HG02938 (cell line): Measurements from ENCODE around the gene GAL3ST2.
"Not testable (repeated sequence)": the region's sequence is repeated elsewhere in the genome, so short reads cannot be mapped to it uniquely, and the experiment has no call there.

Experiments
- ATAC-seq: cut with Tn5 transposase; IDR thresholded peaks from one replicate; pipeline ENCODE4 v1.9.1; 2021; ENCODE audit warnings: mild to moderate bottlenecking, moderate library complexity; ENCODE audit not compliant: unreplicated experiment

The GAL3ST2 gene

GRCh38 chr2:241817821-241818215, 41.2 kb downstream of the GAL3ST2 start:
- not testable (repeated sequence) for ATAC-seq

- ATAC-seq, result no peak
These were observed 41.8 kb downstream of the GAL3ST2 start for GRCh38 chr2:241818229-241818942.

GRCh38 chr2:241818943-241819270, 42.3 kb downstream of the GAL3ST2 start:
- no peak for ATAC-seq

GRCh38 chr2:241819947-241820624, 43.5 kb downstream of the GAL3ST2 start:
- ATAC-seq, result not testable (repeated sequence)

GRCh38 chr2:241820625-241821384, 44.2 kb downstream of the GAL3ST2 start:
- ATAC-seq, result no peak

GRCh38 chr2:241821460-241822263, 45.0 kb downstream of the GAL3ST2 start:
- no peak for ATAC-seq

DNA sequence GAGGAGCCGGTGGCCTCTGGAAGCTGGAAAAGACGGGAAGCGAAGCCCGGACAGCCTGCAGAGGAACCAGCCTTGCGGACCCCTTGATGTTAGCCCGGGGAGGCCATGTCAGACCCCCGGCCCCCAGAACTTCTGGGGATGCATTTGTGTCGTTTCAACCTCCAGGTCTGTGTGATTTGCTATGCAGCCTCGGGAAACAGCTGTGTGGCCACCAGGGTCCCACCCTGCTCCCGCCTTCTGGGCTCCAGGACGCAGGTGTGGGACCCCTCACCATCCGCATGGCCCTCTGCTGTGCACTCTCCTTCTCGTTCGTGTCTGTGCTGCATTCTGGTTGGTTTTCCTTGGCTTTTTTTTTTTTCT, 45.6 kb downstream of the GAL3ST2 start:
- ATAC-seq, result no peak

- not testable (repeated sequence) for ATAC-seq
These were observed 47.2 kb downstream of the GAL3ST2 start for GRCh38 chr2:241823531-241824437.

DNA sequence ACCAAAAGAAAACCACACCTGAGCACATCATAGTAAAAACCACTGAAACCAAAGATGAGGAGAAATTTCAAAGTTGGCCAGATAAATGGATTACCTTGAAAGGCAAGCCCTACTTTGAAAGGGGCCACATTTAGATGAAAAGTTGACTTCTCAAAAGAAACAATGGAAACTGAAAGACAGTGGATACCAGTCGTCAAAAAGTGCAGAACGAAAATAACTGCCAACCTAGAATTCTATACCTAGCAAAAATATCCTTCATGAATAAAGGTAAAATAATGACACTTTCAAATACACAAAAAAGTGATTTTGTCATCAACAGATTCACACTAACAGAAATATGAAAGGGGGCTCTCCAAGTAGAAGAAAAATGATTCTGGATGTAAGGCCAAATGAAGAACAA, 50.8 kb downstream of the GAL3ST2 start:
- ATAC-seq, result no peak

GRCh38 chr2:241833101-241833663, 56.6 kb downstream of the GAL3ST2 start:
- no peak for ATAC-seq

DNA sequence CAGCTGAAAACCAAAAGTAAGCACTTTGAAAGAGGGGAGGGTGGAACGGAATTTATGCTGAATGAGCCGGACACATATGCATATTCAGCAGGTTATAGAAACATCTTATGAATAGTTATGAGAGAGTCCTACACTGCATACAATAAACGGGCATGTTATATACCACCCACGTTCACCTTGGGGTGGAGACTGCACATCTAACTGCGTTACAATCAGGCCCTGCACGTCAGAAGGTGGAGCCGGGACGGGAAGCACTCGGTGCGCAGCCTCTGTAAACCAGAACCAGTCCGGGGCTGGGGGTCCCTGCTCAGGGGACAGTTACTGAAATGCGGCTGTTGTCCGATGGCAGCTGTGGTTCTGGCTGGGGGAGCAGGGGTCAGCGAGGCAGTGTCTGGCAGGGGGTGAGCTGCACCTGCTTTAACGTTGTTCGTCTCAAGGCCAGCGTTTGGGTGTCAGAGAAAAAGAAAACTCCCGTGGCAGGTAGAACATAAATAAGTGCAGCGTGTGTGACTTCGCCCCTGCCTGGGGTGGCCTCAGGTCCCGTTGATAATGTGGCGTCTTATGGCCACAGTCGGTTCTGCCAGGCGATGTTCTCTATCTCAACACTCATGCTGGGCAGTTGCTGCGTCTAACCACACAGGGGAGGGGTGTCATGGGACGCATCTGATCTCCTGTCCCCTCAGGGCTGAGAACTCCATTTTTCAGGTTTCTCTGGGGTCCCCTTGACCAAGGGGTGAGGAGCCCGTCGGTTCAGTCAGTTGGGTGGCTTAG, 57.3 kb downstream of the GAL3ST2 start:
- not testable (repeated sequence) for ATAC-seq

- ATAC-seq, result no peak
These were observed 58.0 kb downstream of the GAL3ST2 start for GRCh38 chr2:241834527-241835210.

GRCh38 chr2:241835611-241836010, 59.0 kb downstream of the GAL3ST2 start:
- no peak for ATAC-seq

DNA sequence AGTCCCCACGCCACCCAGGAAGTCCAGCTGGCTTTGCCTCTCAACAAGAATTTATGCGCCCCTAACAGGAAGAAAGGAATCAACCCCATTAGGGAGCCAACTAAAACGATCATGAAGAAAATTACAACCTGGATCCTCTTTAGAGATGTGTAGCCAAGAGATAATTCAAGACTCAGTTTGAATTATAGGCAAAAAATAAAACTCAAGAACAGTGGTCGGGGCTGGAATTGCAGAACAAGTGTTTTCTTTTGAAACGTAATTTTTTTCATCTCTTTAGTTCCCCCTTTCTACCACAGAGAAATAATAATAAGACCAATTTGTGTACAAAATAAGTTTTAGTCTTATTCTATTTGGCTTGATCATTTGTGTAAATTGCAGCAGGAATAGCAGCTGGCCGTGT, 59.7 kb downstream of the GAL3ST2 start:
- ATAC-seq, result no peak

DNA sequence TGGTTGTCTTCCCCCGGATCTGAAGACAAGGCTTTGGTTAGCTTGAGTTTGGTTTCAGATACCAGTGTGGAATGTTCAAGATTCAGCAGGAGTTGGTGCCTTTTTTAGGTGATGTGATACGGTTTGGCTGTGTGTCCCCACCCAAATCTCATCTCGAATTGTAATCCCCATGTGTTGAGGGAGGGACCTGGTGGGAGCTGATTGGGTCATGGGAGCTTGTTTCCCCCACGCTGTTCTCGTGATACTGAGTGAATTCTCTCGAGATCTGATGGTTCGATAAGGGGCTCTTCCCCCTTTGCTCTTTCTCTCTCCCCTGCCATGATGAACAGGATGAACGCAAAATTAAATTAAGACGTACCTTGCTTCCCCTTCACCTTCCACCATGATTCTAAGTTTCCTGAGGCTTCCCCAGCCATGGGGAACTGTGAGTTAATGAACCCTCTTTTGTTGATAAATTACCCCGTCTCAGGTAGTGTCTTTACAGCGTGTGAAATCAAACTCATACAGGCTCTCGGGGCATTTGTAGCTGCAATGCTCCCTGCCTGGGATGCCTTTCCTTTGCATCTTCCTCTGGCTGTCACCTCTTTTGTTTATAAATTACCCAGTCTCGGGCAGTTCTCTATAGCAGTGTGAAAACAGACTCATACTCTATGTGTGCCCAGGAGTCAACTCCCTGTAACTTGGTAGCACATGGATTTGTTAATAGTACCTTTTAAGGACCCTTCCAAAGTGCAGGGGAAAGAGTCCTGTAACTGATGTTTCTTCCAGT, 60.8 kb downstream of the GAL3ST2 start:
- no peak for ATAC-seq

DNA sequence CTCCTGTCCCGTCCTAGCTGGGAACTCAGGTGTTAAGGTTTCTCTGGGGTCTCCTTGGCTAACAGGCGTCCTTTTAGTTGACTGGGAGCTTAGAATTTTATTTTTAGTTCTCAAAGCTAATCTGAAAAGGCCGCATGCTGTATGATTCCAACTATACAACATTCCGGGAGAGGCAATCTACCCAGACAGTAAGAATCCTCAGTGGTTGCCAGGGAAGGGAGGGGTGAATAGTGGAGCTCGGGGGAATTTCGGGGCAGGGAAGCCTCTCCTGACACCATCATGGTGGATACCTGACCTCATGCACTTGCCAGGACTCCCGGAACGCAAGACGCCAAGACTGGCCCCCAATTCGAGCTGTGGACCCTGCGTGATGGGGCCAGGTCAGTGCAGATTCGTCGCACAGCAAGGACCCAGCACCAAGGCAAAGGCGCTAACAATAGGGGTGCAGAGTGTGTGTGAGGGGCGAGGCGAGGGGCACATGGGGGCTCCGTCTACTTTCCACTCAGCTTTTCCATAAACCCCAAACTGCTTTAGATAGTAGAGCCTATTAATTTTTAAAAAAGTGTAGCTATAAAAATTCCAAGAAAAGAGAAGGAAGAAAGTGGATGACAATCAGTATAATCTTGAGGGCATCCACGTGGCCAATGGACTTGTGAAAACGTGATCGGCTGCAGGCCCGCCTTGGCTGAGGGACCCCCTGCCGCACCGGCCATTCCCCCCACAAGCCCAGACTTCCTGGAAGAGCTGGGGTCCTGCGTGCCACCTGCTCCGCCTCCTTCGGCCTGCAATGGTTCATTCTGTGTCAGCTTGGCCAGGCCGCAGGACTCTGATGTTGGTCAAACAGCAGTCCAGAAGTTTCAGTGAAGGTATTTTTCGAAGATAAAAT, 64.8 kb downstream of the GAL3ST2 start:
- no peak for ATAC-seq

- no peak for ATAC-seq
These were observed 65.4 kb downstream of the GAL3ST2 start for GRCh38 chr2:241842067-241842415.
